ENCODE measurements around the gene ARHGEF19. TPM values are rescaled to one million over a fixed set of nuclear protein-coding genes. Genes with fewer than 3 reads are reported as not detected.
"Not testable (repeated sequence)": the region's sequence is repeated elsewhere in the genome, so short reads cannot be mapped to it uniquely, and the experiment has no call there.

The ARHGEF19 gene
- total RNA-seq, 1 experiment from 2014 or later = 10.6 TPM

DNA sequence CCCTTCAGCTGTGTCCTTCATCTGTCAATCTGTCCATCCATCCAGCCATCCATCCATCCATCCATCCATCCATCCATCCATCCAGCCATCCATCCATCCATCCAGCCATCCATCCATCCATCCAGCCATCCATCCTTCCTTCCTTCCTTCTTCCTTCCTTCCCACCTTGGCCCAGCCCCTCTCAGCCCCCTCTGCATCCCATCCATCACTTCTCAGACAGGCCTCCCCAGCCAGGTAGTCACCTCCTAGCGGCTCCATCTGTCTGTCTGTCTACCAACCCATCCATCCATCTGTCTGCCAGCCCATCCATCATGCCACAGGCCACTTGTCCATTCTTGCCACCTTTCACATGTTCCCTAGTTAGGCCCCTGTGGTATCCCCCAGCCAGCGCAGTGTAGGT lies 46.3 kb downstream of the ARHGEF19 start:
- DNase-seq (ENCODE audit: low spot score) = no peak

DNA sequence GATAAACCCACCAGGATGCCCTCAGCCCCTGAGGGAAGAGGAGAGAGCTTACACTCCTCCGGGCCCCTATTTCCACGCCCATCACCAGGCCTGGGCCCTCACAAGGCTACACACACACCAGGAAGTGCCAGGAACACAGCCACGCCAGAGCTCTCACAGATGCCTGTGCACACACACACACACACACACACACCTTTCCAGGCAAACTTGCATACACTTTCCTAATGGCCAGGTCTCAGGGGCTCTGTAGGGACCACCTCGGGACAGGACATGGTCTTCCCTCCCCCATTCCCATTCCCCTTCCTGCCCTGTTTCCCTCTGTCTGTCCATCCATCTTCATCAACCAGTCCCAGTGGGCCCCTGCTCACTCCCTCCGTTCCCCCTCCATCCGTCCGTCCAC lies 46.9 kb downstream of the ARHGEF19 start:
- DNase-seq (ENCODE audit: low spot score) = no peak

DNA sequence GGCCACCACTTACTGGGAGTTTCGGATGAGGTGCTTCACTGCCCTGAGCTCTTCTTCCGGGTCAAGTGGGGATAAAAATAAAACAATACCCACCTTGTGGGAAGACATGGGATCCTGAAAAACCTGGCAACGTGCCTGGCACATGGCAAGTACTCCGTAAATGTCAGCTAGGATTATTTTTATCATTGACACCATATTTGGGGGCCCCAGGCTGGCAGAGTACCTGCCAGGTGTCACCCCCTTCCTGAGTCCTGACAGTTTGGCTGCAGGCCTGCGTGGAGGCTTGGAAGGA lies 47.4 kb downstream of the ARHGEF19 start:
- no peak for DNase-seq (ENCODE audit: low spot score)

DNA sequence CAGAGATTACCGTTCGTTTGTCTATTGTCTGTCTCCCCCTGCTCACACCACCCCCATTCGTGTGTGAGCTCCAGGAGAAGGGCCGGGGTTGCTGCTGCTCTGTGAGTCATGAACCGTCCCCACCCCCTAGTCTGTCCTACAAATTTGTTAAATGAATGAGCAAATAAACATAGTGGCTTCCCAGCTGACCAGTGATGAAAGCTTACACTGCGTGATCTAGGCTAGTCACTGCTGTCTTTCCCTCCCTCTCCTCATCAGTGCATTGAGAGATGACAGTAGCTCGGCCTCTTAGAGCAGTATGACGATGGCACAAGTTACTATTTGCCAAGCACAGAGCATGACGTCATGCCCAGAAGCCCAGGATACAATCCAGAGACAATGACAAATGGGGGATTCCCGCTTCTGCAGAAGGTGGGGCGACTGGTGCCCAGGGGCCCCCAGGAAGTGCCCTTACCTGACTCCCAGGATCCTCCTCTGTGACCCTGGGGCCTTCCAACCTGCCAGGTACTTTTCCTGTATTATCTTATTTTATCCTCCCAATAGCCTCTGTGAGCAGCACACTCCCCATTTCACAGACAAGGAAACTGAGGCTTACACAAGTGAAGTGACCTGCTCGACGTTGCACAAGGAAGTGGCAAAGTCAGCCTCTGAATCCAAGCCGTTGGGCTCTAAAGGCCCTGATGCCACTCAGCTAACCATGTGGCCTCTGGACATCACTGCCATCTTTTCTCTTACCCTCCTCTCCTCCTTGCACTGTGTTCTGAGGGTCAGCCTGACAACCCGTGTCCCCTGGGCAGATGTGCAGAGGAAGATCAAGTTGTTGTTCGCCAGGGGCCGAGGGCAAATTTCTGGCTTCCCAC lies 48.0 kb downstream of the ARHGEF19 start:
- peak; percentile 94 for DNase-seq (ENCODE audit: low spot score)

DNA sequence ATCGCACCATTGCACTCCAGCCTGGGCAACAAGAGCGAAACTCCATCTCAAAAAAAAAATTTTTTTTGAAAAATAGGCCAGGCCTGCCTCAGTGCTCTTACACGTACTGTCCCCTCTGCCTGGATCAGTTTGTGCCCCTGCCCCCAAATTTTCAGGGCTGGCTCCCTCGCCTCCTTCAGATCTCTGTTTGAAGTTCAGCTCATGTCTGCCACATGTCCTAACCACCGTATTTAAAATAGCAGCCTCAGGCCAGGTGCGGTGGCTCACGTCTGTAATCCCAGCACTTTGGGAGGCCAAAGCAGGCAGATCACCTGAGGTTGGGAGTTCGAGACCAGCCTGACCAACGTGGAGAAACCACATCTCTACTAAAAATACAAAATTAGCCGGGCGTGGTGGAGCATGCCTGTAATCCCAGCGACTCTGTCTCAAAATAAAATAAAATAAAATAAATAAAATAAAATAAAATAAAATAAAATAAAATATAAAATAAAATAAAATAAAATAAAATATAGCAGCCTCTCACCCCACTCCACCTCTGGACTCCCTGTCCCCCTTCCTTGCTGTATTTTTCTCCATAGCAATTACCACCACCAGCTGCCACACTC lies 48.7 kb downstream of the ARHGEF19 start:
- not testable (repeated sequence) for DNase-seq (ENCODE audit: low spot score)

DNA sequence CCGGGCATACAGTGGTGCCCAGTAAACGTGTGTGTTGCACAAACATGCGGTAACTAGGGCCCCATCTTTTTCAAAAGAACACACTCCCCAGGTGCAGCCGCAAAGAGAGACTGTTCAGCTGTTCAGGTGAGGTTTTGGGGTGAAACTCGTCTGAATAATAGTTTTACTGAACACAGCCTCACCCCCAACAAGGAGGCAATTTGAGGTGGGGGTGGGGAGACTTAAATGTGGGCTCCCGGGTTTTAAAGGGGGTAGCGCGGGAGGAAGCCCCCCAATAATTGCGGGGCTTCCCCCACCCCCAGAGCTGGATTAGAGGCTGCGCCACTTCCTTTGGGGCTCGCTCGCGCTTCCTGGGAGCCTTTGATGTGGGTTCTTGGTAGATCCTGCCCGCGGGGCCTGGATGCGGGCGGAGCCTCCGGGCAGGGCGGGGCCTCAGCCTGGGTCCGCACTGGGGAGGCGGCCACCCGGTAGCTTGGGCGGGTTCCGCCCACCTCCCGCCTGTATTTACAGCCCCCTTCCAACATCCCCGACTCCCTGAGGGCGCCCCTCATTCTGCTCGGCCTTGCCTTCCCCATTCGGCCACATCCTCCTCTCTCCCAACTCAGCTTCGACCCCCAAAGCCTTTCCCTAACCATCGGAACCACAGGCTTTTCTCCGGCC lies 50.2 kb downstream of the ARHGEF19 start:
- no peak for DNase-seq (ENCODE audit: low spot score)

DNA sequence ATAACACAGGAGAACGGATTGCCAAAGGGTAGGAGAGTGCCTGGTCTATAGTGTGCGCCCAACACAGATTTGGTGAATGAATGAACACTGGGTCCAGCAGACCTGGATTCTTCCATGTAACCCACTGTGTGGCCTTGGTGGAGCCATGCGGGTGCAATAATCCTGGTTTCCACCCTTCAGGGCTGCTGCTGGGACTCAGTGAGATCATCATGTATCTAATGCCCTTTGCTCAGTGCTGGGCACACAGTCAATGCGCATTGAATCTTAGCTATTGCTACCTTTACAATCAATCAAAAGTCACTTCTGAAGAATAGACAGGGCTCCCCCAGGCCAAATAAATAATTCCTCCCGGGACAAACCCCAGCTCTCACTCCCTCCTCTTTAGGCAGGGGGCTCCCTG lies 50.7 kb downstream of the ARHGEF19 start:
- no peak for DNase-seq (ENCODE audit: low spot score)

DNA sequence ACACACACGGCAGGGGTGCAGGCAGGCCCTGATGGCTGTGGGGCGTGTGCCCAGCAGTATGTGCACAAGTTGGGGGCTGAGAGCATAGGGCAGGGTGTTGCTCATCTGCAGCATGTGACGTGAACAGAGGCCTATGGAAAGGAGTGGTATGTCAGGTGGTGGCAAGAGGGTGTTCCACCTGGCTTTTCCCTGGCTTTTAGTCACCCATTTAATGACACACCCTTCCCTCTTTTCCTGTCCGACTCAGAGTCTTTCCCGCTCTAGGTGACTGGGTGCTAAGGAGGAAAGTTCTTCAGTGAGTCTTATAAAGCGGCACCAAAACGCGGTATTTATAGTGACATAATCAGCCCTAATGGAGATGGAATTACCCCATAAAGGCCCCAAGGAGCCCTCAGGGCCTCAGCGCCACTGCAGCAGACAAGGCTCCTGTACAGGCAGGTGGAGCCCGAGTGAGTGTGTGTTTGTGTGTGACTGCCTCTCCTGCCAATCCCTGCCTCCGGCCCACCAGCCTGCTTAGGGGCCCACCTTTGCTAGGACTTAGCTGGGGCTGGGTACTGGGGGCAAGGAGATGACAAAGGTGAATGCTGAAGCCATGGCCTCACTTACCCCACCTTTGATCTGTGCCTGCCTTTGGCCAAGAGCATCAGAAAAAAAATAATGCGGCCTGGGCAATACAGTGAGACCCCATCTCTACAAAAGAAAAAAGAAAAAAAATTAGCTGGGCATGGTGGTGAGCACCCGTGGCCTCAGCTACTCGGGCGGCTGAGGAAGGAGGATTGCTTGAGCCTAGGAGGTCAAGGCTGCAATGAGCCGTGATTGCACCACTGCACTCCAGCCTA lies 53.2 kb downstream of the ARHGEF19 start:
- DNase-seq (ENCODE audit: low spot score) = no peak

DNA sequence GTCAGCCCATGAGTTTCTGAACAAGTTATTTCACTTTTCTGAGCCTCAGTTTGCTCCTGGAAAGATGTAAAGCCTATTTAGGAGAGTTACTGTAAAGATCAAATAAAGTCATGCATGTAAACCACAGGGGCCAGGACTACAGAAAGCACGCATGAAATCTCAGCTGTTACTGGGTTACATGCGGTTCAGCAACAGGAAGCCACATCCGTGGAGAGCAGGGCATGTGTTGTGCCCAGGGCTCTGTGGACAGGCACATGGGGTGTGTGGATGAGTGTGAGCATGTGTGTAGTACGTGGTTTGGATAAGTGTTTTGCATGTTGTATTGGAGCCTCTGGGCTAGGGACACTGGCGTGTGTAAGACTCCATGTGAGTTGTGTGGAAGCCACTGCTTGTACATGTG lies 54.4 kb downstream of the ARHGEF19 start:
- no peak for DNase-seq (ENCODE audit: low spot score)

DNA sequence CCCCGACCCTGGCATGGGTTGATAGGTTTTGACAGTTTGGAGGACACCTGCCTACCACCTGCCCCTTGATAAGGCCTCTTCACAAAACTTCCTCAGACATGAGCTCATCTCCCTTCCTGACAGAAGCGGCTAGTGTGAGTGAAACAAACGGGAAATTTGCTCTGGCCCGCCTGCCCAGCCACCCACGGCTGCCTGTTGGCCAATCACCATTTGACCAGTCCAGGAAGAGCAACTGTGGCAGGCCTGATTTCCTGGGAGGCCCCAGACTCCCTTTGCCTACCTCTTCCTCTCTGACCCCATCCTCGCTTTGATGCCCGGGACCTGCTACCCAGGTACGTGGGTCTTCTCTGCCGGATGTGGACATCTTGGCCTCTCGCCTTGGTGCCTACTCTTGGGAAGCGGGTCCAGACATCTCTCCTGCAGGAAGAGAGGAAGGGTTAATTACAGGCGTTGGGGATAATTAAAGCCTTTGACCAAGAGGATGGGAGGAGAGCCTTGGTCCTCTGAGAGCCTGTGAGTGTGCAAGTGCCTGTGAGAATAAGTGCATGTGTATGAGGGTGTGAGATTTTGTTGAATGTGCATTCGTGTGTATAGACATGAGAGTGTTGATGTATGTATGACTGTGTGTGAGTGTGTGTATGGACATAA lies 55.5 kb downstream of the ARHGEF19 start:
- DNase-seq (ENCODE audit: low spot score) = no peak

DNA sequence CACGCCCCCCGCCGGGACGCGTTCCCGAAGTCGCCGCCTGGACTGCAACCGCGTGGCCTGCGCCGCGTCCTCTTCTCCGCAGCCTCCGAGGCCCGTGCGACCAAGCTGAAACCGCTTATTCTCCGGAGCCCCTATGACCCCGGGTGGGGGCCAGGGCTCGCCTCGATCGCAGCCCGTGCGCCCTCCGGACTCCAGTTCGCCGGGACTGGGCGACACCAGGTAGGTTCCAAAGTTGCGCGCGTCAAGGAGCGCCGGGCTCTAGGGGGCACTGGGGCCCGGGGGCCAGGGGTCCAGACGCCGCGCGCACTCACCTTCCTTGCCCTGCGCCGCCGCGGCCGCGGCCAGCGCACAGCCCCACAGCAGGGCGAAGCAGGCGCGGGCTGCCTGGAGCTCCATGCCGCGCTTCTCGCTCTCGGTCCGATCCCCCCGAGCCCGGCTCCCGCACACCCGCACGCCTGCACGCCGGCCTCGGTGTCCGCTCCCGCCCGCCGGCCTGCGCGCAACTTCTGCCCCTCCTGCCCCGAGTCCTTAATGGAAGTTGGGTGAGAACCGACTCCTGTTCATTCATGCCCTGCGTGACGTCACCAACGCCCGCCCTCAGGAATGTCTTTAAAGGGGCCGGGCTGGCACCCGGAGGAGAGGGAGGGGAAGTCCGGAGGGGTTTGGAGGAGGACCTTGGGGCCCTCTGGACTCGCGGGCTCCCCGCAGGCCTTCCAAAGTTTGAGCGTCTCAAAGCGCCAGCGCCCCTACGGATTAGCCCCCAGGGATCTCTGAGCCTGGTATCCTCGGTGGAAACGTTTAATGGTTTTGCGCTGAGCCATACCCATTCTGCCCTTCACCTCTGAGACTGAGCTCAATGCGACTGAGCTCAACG lies 56.7 kb downstream of the ARHGEF19 start, which contains the start of gene EPHA2:
TSS of gene EPHA2 (minus strand) at position 533 of the 874 bp plus-strand sequence. CDS start at position 396, 137 bp downstream.
- DNase-seq (ENCODE audit: low spot score) = peak; percentile 78

DNA sequence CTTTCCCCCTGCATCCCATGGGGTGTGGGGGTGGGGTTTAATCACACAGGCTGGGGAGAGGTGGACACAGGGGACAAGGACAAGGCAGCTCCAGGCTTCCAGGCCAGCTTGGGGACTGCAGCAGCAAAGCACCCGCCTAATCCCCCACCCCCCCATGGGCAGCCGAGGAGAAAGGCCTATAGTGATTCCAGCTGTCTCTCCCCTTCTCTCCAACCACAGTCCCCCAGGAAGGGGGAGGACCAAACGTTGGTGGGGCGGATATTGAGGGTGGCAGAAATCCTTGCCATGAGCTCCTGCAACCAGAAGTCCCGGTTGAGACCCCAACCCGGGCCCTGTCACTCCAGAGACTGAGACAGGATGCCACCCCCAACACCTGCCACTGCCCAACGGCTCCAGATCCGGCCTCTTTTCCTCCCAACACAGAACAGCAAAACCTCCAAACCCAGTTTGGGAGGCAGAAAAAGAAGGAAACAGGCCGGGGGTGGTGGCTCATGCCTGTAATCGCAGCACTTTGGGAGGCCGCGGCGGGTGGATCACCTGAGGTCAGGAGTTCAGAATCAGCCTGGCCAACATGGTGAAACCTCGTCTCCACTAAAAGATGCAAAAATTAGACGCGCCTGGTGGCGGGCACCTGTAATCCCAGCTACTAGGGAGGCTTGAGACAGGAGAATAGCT lies 58.3 kb downstream of the ARHGEF19 start:
- DNase-seq (ENCODE audit: low spot score) = no peak

DNA sequence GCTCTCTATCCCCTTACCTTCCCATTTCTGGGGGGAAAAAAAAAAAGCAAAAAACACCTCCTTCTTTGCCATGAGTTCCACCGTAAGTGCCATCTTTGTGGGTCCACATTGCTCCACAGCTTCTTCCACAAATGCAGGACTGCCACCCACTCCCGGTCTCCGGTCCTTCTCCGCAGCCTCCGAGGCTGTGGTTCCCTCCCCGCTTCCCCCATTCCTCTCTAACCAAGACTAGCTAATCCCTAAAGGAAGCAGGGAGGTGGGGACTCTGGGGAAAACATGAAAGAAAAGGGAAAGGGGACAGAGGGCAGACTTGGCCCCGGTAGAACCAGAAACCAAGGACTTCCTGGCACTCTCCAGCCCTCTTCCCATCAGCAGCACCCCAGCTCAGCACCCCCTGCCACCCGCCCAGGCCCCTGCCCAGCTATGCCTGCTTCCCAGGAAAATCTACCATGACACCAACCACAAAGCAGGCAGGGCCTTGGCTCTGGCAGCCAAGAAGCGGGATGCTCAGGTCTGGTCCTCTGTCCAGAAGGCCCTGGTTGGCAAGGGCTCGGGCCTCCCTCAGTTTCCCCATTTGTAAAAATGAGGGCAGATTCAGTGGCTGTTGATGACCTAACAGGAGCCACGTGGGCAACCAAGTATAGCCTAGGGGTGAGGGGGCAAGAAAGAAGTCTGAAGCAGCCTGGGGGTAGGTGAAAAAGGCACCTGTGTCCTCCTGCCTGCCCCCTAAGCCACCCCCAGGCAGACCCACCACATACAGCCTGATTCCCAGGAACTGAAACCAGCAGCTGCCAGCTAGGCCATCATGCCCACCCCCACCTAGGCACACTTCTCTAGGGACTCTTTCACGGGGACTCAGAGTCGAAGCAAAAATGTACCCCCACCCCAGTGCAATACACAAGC lies 59.1 kb downstream of the ARHGEF19 start:
- no peak for DNase-seq (ENCODE audit: low spot score)

DNA sequence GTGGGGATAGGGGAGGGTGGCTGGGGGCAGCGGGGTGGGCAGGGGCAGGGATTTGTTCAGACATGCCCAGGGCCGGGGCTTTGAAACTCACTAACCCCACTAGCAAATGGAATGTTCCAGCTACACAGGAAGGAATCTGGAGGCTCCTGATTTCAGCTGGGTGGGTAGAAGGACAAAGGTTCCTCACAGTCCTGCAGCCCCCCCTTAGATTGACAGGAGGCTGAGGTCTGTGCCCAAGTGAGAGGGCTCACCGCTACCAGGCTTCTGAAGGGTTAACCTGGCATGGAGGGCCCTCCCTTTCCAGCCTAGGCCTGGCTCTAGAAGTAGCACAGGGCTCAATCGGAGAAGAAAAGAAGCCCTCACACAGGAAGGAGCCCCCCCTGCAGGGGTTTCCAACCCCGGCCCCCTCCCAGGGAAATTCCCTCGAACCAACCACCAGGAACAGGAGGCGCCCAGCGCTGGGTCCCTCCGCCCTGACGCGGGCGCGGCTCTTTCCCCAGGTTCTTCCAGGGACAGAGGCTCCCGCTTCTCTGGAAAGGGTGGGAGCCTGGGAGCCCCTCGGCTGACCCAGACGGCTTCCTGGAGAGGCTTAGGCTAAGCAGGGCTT lies 59.9 kb downstream of the ARHGEF19 start:
- no peak for DNase-seq (ENCODE audit: low spot score)

DNA sequence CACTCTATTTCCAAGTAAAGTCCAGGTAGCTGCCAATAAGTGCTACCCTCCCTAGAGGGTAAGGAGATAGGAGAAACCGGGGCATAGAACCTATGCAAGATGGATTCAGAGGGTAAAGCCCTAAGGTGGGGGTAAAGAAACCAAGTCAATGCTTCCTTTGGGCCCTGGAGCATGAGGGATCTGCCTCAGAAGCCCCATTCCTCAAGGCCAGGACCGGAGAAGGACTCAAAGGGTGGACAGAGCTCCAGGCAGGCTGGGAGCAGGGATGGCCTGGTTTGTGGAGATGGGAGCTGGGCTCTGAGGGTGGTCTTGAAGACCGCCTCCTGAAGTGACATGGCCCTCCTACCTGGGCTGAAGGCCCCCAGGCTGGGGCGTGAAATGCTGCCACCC lies 60.5 kb downstream of the ARHGEF19 start:
- DNase-seq (ENCODE audit: low spot score) = no peak

DNA sequence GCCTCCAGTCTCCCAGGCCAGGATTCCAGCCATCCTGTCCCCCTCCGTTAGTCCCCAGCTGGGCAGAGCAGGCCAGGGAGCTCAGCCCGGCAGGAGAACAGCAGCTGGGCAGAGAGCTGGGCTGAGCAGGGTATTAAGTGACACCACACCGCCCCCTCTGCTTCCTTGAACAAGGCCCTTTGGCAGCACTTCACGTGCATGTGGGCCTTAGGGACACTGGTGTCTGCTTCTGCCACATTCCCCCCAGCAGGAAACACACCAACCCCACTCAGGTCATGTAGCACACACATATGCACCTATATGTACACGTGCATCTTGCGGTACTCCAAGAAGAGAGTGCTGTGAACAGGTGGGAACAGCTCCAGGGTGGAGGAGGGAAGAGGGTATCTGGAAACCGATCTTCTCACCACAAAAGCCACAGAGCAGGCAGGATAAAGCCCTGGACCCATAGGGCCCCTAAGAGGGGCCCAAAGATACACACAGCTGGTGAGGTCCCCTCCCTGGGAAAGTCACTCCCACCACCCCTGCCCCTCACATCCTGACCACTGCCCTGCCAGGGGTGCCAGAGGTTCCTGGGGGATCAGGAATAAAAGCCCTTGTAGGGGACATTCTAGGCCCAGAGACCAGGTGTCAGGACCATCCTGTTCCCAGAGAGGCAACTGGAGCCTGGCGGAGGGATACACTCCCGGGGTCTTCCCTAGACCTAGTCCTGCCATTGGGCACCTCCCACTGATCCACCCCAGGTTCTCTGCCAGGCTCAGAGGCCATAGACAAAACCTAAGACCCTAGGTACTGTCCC lies 61.1 kb downstream of the ARHGEF19 start:
- DNase-seq (ENCODE audit: low spot score) = peak; percentile 68

DNA sequence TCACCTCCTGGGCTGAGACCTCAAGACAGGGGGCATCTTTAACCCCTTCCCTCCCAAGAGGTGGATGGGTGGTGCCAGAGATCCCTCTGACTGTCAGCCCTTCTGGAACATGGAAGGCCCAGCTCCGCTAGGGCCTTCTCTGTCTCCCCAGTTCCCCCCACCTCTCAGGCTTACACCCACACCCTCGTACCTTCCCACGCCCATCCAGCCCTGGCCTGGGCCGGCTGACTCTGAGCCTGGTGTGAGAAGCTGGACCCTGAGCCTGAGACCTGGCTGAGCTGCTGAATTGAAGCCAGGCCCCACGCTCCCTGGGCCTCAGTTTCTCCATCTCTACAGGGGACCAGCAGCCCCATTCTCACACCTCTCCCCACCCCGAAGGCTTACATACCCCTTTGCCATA lies 61.9 kb downstream of the ARHGEF19 start:
- no peak for DNase-seq (ENCODE audit: low spot score)
